HG02798 (cell line): ENCODE results near the gene EIF2B5.

Experiments used
- ATAC-seq: cut with Tn5 transposase; IDR thresholded peaks from one replicate; pipeline ENCODE4 v1.9.1; 2021; ENCODE audit warnings: mild to moderate bottlenecking; ENCODE audit not compliant: unreplicated experiment, poor library complexity

EIF2B5 gene

GRCh38 chr3:184189421-184189820, 54.3 kb downstream of the EIF2B5 start:
- ATAC-seq, result no peak

DNA sequence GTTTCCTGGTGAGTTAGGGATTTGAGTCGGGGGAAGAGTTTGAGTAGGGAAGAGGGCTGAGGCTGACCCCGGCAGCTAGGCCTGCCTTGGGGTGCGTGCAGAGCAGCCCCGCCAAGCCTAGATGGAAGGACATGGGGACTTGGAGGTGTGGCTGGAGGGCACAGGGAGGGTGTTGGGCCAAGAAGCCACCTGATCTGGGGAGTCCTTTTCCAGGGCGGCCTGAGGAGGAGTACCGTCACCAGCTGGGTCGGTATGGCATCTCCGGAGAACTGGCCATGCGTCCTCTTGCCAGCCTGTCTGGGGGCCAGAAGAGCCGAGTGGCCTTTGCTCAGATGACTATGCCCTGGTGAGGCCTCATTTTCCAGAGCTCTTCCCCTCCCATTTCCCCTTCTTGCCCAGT, 57.7 kb downstream of the EIF2B5 start:
- no peak for ATAC-seq

GRCh38 chr3:184193991-184194539, 58.9 kb downstream of the EIF2B5 start:
- ATAC-seq, result no peak
